ENCODE measurements around the gene B3GAT2. TPM values are rescaled to one million over a fixed set of nuclear protein-coding genes. Genes with fewer than 3 reads are reported as not detected.

B3GAT2 gene
- total and polyA plus RNA-seq, 2 donors from 2014 or later: not detected

DNA sequence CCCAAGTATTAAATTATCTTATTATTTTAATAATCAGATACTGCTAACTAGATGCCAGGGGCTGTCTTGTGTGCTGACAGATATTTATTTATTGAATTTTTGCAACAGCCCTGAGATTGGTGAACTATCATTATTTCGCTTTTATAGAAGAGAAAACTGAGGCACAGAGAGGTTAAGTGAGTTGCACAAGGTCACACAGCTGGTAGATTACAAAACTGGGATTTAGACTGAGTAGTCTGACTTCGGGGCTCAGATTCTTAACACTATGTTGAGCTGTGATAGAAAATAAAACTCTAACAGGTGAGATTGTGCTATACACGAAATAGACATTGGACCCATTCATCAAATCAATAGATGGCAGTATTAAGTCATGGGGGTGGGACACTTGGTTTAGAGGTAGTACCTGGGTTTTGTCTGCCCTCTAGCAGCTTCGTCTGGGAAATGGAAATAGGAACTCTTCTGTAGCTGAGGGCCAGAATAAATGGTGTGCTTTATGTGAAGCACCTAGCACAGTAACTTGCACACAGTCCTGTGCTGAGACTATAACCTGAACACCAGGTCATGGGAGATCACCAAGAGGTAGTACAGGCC lies 113.4 kb downstream of the B3GAT2 start:
- Histone ChIP-seq H3K9ac (ENCODE audit: low read length in 3 of 3) (no peak overlapping the region), H3K4me1 (ENCODE audit: control insufficient read depth in 2 of 3, insufficient read depth in 2 of 3, low read depth in 1 of 3, low read length in 3 of 3) (peaks cover 0 to 3% (median 0%) of the 10 kb centered on the region in 3 donors), H3K27ac (ENCODE audit: low read depth in 2 of 2, low read length in 2 of 2) (no peak overlapping the region), H3K36me3 (ENCODE audit: control insufficient read depth in 2 of 3, insufficient read depth in 3 of 3, low read length in 3 of 3) (no peaks in the 10 kb centered on the region), H3K27me3 (ENCODE audit: control insufficient read depth, insufficient read depth, low read length) (no peaks in the 10 kb centered on the region), H3K9me3 (ENCODE audit: control insufficient read depth in 2 of 3, insufficient read depth in 1 of 3, low read length in 3 of 3) (no peaks in the 10 kb centered on the region), H3K4me3 (ENCODE audit: low read length in 3 of 3) (no peak overlapping the region)
- TF ChIP-seq, protein P1, sequence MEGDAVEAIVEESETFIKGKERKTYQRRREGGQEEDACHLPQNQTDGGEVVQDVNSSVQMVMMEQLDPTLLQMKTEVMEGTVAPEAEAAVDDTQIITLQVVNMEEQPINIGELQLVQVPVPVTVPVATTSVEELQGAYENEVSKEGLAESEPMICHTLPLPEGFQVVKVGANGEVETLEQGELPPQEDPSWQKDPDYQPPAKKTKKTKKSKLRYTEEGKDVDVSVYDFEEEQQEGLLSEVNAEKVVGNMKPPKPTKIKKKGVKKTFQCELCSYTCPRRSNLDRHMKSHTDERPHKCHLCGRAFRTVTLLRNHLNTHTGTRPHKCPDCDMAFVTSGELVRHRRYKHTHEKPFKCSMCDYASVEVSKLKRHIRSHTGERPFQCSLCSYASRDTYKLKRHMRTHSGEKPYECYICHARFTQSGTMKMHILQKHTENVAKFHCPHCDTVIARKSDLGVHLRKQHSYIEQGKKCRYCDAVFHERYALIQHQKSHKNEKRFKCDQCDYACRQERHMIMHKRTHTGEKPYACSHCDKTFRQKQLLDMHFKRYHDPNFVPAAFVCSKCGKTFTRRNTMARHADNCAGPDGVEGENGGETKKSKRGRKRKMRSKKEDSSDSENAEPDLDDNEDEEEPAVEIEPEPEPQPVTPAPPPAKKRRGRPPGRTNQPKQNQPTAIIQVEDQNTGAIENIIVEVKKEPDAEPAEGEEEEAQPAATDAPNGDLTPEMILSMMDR (IDR thresholded peaks at IDR 0.05; ENCODE audit: borderline replicate concordance, extremely low read depth, insufficient read depth): no peak
- intact Hi-C loops (cut with DNase I): no loop called here
- DNase-seq (no peak), FAIRE-seq (no peak)

DNA sequence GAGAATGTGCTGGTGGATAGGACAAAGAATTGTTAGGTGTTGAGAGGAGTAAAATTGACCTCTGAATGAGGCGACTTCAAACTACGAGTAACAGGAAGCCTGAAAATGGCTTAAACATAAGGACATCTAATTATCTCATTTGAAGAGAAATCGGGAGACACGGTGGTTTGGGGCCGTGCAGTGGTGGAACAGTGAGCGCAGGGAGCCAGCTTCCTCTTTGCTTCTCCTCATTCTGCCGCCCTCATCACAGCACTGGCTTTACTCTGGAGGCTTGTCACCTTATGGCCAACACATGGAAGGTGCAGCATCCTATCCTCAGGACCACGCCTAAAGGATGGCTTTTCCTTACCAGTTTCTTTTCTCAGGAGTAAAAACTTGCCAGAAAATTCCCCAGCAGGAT lies 114.3 kb downstream of the B3GAT2 start:
- intact Hi-C loops (cut with DNase I): no loop called here
- TF ChIP-seq, protein P1 (IDR thresholded peaks at IDR 0.05; ENCODE audit: borderline replicate concordance, extremely low read depth, insufficient read depth): no peak
- DNase-seq: no peak

DNA sequence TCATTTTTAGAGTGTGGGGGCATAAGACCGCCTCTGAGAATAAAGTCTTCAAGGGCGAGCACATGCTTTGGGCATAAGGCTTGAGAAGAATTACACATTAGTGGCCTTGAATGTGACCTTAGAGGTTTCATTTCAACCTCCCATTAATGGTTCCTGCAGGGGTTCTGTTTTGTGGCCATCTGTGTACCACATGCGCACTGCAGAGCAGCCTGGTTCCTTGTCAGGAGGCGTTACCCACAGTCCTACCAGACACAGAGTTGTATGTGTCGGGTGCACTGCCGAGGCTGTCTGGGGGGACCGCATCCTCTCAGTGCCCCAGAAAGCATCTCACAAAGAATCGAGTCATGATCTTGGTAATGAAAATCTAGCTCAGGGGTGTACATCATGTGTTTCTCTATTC lies 115.7 kb downstream of the B3GAT2 start:
- intact Hi-C loops (cut with DNase I): no loop called here
- FAIRE-seq: no peak
- TF ChIP-seq, protein P1 (IDR thresholded peaks at IDR 0.05; ENCODE audit: borderline replicate concordance, extremely low read depth, insufficient read depth): no peak

More for the DNA sequence above, 114.3 kb downstream of the B3GAT2 start:
- no peak overlapping the region for H3K27ac ChIP-seq (ENCODE audit: low read depth in 2 of 2, low read length in 2 of 2)
- peaks cover 0 to 3% (median 0%) of the 10 kb centered on the region in 3 donors for H3K4me1 ChIP-seq (ENCODE audit: control insufficient read depth in 2 of 3, insufficient read depth in 2 of 3, low read depth in 1 of 3, low read length in 3 of 3)
- FAIRE-seq: no peak
- H3K27me3 ChIP-seq (ENCODE audit: control insufficient read depth, insufficient read depth, low read length): no peaks in the 10 kb centered on the region
- H3K9ac ChIP-seq (ENCODE audit: low read length in 3 of 3): no peak overlapping the region
- no peaks in the 10 kb centered on the region for H3K36me3 ChIP-seq (ENCODE audit: control insufficient read depth in 2 of 3, insufficient read depth in 3 of 3, low read length in 3 of 3)
- no peaks in the 10 kb centered on the region for H3K9me3 ChIP-seq (ENCODE audit: control insufficient read depth in 2 of 3, insufficient read depth in 1 of 3, low read length in 3 of 3)
- H3K4me3 ChIP-seq (ENCODE audit: low read length in 3 of 3): no peak overlapping the region

More for the DNA sequence above, 115.7 kb downstream of the B3GAT2 start:
- peaks cover 0 to 3% (median 0%) of the 10 kb centered on the region in 3 donors for H3K4me1 ChIP-seq (ENCODE audit: control insufficient read depth in 2 of 3, insufficient read depth in 2 of 3, low read depth in 1 of 3, low read length in 3 of 3)
- no peak overlapping the region for H3K9ac ChIP-seq (ENCODE audit: low read length in 3 of 3)
- no peak overlapping the region for H3K27ac ChIP-seq (ENCODE audit: low read depth in 2 of 2, low read length in 2 of 2)
- no peak for DNase-seq
- H3K36me3 ChIP-seq (ENCODE audit: control insufficient read depth in 2 of 3, insufficient read depth in 3 of 3, low read length in 3 of 3): no peaks in the 10 kb centered on the region
- no peaks in the 10 kb centered on the region for H3K9me3 ChIP-seq (ENCODE audit: control insufficient read depth in 2 of 3, insufficient read depth in 1 of 3, low read length in 3 of 3)
- no peaks in the 10 kb centered on the region for H3K27me3 ChIP-seq (ENCODE audit: control insufficient read depth, insufficient read depth, low read length)
- H3K4me3 ChIP-seq (ENCODE audit: low read length in 3 of 3): no peak overlapping the region

Measured in kidney (tissue), 14 donors.